ENCODE data around the gene LUZP1. TPM values are rescaled to one million over a fixed set of nuclear protein-coding genes. Genes with fewer than 3 reads are reported as not detected.
"Not testable (repeated sequence)": the region's sequence is repeated elsewhere in the genome, so short reads cannot be mapped to it uniquely, and the experiment has no call there.

Gene LUZP1
- total RNA-seq, 8 experiments from 2014 or later, result 11.7 to 31.1 (median 17.7) TPM

DNA sequence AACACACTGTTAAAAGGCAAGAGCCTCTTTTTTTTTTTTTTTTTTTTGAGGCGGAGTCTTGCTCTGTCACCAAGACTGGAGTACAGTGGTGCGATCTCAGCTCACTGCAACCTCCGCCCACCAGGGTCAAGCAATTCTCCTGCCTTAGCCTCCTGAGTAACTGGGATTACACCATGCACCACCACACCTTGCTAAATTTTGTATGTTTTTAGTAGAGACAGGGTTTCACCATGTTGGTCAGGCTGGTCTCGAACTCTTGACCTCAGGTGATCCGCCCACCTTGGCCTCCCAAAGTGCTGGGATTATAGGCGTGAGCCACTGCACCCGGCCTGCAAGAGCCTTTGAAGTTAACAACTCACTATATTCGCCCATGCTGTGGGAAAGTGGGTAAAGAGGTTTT is 39.1 kb upstream of the LUZP1 start:
- H3K27ac ChIP-seq; H3K4me3 ChIP-seq; in situ Hi-C loops (cut with MboI; ENCODE audit: low pct_unique_long_range_greater_than_20kb in 2 of 9, low sequenced_read_pairs in 9 of 9, unreplicated experiment in 9 of 9); H3K4me1 ChIP-seq (replicated peaks in 1 of 2); ATAC-seq (replicated peaks in 6 of 8): not testable (repeated sequence)
- 74 to 100% (median 93%) methylated on average over 2 to 8 of the region's 8 CpGs; no CpG with 5 or more reads in 3 of the 10 experiments for WGBS, 10 experiments

DNA sequence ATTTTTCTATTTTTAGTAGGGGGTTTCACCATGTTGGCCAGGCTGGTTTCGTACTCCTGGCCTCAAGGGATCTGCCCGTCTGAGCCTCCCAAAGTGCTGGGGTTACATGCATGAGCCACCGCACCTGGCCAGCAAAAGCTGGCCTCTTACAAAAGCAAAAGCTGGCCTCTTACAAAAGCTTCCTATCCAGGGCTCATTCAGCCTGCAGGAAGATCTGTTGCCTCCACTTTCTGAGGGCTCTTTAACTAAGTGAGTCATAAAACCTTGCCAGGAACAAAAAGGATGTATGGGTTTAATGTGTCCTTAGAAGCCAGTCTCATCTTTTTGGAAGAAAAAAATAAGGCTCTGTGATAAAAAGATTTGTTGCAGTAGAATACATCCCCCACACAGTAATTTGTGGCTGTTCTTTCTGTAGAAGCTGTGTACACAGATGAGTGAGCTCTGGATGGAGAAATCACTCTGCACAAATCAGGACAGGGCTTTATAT is 33.6 kb upstream of the LUZP1 start:
- ATAC-seq (replicated peaks in 6 of 8), result peak in 1 of 8 experiments; percentile 34
- 14 to 100% (median 74%) methylated on average over 1 to 3 of the region's 3 CpGs; no CpG with 5 or more reads in 4 of the 10 experiments for WGBS, 10 experiments
- in situ Hi-C loops (cut with MboI; ENCODE audit: low pct_unique_long_range_greater_than_20kb in 2 of 9, low sequenced_read_pairs in 9 of 9, unreplicated experiment in 9 of 9), result no loop called here
- H3K4me1 ChIP-seq (replicated peaks in 1 of 2), result no peaks in the 10 kb centered on the region
- no peak overlapping the region for H3K4me3 ChIP-seq
- H3K27ac ChIP-seq, result no peak overlapping the region

DNA sequence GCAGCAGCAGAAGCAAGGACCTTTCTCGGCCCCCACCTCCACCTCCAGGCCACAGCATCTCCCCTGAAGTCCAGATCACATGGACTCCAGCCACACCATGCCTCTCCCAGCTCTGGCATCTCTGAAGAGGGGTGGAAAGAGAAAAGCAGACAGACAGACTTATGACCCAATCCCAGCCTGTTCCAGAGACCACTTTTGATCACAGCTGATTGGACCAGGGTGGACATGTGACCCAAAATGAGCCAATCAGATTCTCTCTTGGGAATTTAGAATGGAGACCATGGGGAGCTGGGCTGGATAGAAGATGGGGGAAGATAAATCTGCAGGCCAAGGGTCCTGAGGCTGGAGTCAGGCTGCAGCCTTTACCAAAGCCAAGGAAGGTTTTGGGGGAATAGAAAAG is 32.2 kb upstream of the LUZP1 start:
- Histone ChIP-seq H3K4me1 (replicated peaks in 1 of 2) (no peaks in the 10 kb centered on the region), H3K4me3 (no peak overlapping the region), H3K27ac (no peak overlapping the region)
- 100% methylated on average over 1 of the region's 1 CpG; no CpG with 5 or more reads in 9 of the 10 experiments for WGBS, 10 experiments
- in situ Hi-C loops (cut with MboI; ENCODE audit: low pct_unique_long_range_greater_than_20kb in 2 of 9, low sequenced_read_pairs in 9 of 9, unreplicated experiment in 9 of 9), result no loop called here
- no peak for ATAC-seq (replicated peaks in 6 of 8)

DNA sequence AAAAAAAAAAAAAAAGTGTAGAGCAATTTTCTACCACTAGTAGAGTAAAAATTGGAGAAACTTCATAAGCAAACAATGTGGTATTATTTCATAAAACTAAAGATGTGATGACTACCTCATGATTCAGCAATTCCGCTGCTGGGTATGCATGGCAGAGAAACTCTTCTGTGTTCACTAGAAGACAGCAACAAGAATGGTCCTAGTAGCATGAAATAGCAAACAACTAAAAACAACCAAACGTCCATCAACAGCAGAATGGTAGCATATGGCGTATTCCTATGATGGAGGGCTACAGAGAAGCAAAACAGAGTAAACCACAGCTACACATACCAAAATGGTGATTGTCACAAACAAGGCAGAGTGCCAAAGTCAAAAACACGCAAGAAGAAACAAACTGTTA is 29.7 kb upstream of the LUZP1 start:
- peak in 2 of 8 experiments; percentile 23 to 37 for ATAC-seq (replicated peaks in 6 of 8)
- Histone ChIP-seq H3K27ac (no peak overlapping the region), H3K4me3 (no peak overlapping the region), H3K4me1 (replicated peaks in 1 of 2) (no peaks in the 10 kb centered on the region)
- 4 to 100% (median 80%) methylated on average over 2 to 4 of the region's 4 CpGs; no CpG with 5 or more reads in 1 of the 10 experiments for WGBS, 10 experiments
- in situ Hi-C loops (cut with MboI; ENCODE audit: low pct_unique_long_range_greater_than_20kb in 2 of 9, low sequenced_read_pairs in 9 of 9, unreplicated experiment in 9 of 9), result loop anchor here in 5 of 9 experiments (25.0 kb wide), 3 partner anchors 111 to 536 kb away; partner anchors contain the start of gene C1QB (in 3 of the 5)

DNA sequence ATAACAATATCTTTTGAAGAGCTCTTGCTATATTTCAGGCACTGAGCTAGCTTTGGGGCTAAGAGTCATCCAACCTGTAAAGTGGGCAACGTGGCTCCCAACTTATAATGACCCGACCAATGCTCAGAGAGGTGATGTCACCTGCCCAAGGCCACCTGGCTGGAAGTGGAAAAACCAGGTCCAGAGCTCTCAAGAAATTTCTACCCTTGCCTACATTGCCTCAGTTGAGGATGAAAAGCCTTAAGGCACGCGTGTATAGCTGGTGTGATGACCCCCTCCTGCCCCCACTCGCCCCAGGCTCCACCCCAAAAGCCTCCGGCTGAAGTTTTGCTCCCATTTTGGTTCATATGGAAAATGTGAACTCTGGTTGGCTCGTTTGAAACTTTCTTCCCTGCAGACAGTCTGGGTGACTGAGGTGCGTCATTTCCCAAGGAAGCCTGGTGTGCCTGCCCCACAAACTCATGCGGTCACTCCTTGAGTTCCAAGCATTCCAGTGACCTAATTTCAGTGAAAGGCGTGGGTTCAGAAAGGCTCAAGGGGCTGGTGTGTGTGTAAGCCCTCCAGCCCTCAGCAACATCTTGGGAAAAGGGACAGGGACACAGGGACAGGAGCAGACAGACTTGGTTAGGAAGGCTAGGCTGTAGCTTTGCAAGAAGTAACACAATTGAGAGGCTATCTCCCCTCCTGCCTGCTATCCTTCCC is 28.1 kb upstream of the LUZP1 start:
- WGBS, 10 experiments, result 17 to 92% (median 82%) methylated on average over 1 to 6 of the region's 10 CpGs; no CpG with 5 or more reads in 1 of the 10 experiments
- in situ Hi-C loops (cut with MboI; ENCODE audit: low pct_unique_long_range_greater_than_20kb in 2 of 9, low sequenced_read_pairs in 9 of 9, unreplicated experiment in 9 of 9), result loop anchor here in 5 of 9 experiments (25.0 kb wide), 3 partner anchors 109 to 534 kb away; partner anchors contain the start of gene C1QB (in 3 of the 5)
- no peak overlapping the region for H3K4me3 ChIP-seq
- H3K27ac ChIP-seq, result no peak overlapping the region
- peak in 3 of 8 experiments; percentile 21 to 84 (median 78) for ATAC-seq (replicated peaks in 6 of 8)
- H3K4me1 ChIP-seq (replicated peaks in 1 of 2), result no peaks in the 10 kb centered on the region

DNA sequence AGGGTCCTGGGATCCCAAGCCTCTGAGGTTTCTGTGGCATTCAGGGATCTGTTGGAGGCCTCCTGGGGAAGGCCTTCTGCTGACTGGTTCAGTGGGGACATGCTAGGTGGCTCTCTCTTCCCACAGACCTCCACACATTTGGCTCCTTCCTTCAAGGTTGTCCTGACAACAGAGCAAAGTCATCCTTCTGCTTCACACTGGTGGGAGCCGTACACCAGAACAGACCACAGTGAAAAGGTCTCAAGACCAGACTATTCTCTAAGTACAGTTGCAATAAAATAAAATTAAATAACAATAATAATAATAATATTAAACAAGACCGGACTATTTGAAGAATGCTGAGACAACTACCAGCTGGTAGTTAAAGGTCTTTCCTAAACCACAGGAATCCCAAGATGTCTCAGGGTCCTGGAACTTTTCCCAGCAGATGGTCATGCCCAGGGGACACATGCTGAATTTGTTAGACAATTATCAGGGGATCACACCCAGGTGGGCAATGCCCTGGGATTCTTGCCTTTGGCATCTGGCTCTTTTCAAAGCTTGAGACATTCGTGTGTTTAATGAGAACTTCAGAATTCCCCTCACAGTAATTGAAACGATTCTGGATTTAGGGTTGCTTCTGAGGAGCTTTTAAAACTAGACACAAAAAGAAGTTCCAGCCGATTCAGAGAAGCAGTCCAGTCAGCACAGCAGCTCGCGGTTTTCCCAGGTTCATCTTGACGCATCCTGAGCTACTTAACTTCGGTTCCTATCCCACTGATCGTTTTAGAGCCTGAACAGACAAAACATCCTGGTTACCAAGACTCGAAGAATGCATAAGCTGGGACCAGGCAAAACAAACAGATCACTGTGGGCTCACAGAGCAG is 25.7 kb upstream of the LUZP1 start:
- Histone ChIP-seq H3K4me3 (no peak overlapping the region), H3K27ac (no peak overlapping the region), H3K4me1 (replicated peaks in 1 of 2) (no peaks in the 10 kb centered on the region)
- WGBS, 10 experiments, result 0 to 86% (median 80%) methylated on average over 1 to 11 of the region's 11 CpGs
- ATAC-seq (replicated peaks in 6 of 8), result peak in 4 of 8 experiments; percentile 17 to 69 (median 51)
- in situ Hi-C loops (cut with MboI; ENCODE audit: low pct_unique_long_range_greater_than_20kb in 2 of 9, low sequenced_read_pairs in 9 of 9, unreplicated experiment in 9 of 9), result loop anchor here in 5 of 9 experiments (25.0 kb wide), 3 partner anchors 107 to 532 kb away; partner anchors contain the start of gene C1QB (in 3 of the 5)

DNA sequence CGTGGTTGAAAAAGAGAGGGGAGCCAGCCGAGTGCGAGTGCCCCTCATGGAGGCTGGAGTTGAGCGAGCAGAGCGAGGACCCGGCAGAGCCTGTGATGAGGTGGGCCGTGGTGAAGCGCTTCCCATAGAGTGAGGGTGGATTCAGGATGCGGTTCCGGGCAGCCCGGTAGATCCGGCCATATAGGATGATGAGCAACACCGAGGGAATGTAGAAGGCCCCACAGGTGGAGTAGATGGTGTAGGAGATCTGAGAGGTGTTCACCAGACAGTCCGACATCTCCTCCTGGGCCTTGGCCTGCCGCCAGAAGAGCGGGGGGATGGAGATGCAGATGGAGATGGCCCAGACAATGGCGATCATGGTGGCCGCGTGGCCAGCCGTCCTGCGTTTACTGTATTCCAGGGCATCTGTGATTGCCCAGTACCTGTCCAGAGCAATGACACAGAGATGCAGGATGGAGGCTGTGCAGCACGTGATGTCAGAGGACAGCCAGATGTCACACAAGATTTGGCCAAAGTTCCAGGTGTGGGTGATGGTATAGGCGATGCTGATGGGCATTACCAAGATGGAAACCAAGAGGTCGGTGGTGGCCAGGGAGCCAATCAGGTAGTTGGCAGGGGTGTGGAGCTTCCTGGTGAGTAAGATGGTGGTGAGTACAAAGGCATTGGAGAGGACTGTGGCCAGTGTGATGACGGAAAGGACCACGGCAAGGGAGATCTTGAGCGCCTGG is 24.9 kb upstream of the LUZP1 start:
- ATAC-seq (replicated peaks in 6 of 8), result no peak
- no peaks in the 10 kb centered on the region for H3K4me1 ChIP-seq (replicated peaks in 1 of 2)
- 80 to 100% (median 95%) methylated on average over 1 to 19 of the region's 27 CpGs; no CpG with 5 or more reads in 3 of the 10 experiments for WGBS, 10 experiments
- H3K27ac ChIP-seq, result no peak overlapping the region
- H3K4me3 ChIP-seq, result no peak overlapping the region
- in situ Hi-C loops (cut with MboI; ENCODE audit: low pct_unique_long_range_greater_than_20kb in 2 of 9, low sequenced_read_pairs in 9 of 9, unreplicated experiment in 9 of 9), result loop anchor here in 5 of 9 experiments (25.0 kb wide), 3 partner anchors 106 to 531 kb away; partner anchors contain the start of gene C1QB (in 3 of the 5)

DNA sequence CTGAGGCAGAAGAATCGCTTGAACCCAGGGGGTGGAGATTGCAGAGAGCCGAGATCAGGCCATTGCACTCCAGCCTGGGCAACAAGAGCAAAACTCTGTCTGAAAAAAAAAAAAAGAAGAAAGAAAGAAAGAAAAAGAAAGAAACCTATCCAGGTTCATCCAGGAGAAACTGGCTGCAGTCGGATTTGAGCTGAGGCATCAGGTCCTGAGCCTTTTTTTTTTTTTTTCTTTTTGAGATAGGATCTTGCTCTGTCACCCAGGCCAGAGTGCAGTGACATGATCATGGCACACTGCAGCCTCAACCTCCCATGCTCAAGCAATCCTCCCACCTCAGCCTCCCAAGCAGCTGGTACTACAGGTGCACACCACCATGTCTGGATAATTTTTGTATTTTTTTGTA is 22.5 kb upstream of the LUZP1 start:
- H3K4me3 ChIP-seq, result no peak overlapping the region
- no peak overlapping the region for H3K27ac ChIP-seq
- no peak for ATAC-seq (replicated peaks in 6 of 8)
- 80 to 100% (median 100%) methylated on average over 1 to 3 of the region's 3 CpGs; no CpG with 5 or more reads in 4 of the 10 experiments for WGBS, 10 experiments
- in situ Hi-C loops (cut with MboI; ENCODE audit: low pct_unique_long_range_greater_than_20kb in 2 of 9, low sequenced_read_pairs in 9 of 9, unreplicated experiment in 9 of 9), result loop anchor here in 5 of 9 experiments (25.0 kb wide), 3 partner anchors 104 to 529 kb away; partner anchors contain the start of gene C1QB (in 3 of the 5)
- no peaks in the 10 kb centered on the region for H3K4me1 ChIP-seq (replicated peaks in 1 of 2)

DNA sequence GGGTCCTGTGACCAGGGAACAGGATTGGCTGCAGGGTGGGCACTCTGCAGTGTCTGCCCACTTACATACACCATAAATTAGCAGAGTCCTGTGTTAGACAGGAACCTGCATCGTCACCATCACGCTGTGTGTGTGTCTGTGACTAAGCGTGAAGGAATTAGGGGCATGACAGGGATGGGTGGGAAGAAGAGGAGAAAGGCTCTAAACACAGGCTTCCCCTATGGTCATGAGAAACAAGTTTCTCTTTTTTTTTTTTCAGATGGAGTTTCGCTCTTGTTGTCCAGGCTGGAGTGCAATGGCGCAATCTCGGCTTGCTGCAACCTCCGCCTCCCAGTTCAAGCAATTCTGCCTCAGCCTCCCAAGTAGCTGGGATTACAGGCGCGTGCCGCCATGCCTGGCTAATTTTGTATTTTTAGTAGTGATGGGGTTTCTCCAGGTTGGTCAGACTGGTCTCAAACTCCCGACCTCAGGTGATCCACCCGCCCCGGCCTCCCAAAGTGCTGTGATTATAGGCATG is 20.3 kb upstream of the LUZP1 start:
- in situ Hi-C loops (cut with MboI; ENCODE audit: low pct_unique_long_range_greater_than_20kb in 2 of 9, low sequenced_read_pairs in 9 of 9, unreplicated experiment in 9 of 9), result loop anchor here in 8 of 9 experiments (10.0 to 25.0 kb wide), 6 partner anchors 94 to 527 kb away; partner anchors contain the start of genes C1QB (in 3 of the 8) and LACTBL1 (in 1 of the 8)
- not testable (repeated sequence) for H3K4me3 ChIP-seq; H3K27ac ChIP-seq; H3K4me1 ChIP-seq (replicated peaks in 1 of 2)
- WGBS, 10 experiments, result 69 to 100% (median 95%) methylated on average over 2 to 12 of the region's 13 CpGs; no CpG with 5 or more reads in 1 of the 10 experiments
- peak in 7 of 8 experiments; percentile 36 to 96 (median 92) for ATAC-seq (replicated peaks in 6 of 8)

DNA sequence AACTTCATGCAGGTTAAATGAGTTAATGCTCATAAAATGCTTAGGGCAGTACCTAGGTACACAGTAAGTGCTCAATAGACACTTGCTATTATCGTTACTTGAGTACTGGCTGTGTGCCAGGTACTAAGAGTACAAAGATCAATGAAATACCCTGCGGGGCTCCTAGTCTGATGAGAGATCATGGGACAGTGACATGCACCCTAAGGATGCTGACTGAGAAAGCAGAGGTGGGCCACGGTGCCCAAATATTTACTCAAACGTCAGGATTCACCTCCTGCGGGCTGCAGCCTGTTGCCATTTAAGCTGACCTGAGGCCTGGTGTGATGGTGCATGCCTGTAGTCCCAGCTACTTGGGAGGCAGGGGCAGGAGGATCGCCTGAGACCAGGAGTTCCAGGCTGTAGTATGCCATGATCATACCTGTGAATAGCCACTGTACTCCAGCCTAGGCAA is 19.8 kb upstream of the LUZP1 start:
- in situ Hi-C loops (cut with MboI; ENCODE audit: low pct_unique_long_range_greater_than_20kb in 2 of 9, low sequenced_read_pairs in 9 of 9, unreplicated experiment in 9 of 9), result loop anchor here in 8 of 9 experiments (10.0 to 25.0 kb wide), 6 partner anchors 94 to 526 kb away; partner anchors contain the start of genes C1QB (in 3 of the 8) and LACTBL1 (in 1 of the 8)
- peak in 1 of 8 experiments; percentile 13 for ATAC-seq (replicated peaks in 6 of 8)
- no peak overlapping the region for H3K4me3 ChIP-seq
- H3K27ac ChIP-seq, result no peak overlapping the region
- H3K4me1 ChIP-seq (replicated peaks in 1 of 2), result no peaks in the 10 kb centered on the region
- 20 to 83% (median 61%) methylated on average over 1 to 5 of the region's 6 CpGs; no CpG with 5 or more reads in 3 of the 10 experiments for WGBS, 10 experiments

DNA sequence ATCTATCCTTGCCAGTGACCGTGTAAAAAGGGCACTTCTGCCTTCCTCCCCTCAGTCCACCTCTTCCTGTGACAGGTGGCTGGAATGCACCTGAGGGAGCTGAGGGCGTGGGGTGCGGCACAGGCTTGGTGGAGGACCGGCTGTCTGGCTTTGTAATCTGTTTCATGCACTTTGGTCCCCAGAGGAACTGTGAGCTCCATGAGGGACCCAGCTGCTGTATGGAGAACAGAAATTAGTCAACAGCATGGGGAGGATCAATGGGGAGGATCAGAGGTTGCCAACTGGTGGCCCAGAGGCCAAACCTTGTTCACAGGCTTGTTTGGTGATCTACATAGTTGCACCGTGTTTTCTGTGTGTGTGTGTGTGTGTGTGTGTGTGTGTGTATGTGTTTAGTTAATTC is 19.0 kb upstream of the LUZP1 start:
- Histone ChIP-seq H3K4me3 (no peak overlapping the region), H3K27ac (no peak overlapping the region), H3K4me1 (replicated peaks in 1 of 2) (no peaks in the 10 kb centered on the region)
- WGBS, 10 experiments, result 0 to 100% (median 80%) methylated on average over 1 to 3 of the region's 5 CpGs; no CpG with 5 or more reads in 4 of the 10 experiments
- in situ Hi-C loops (cut with MboI; ENCODE audit: low pct_unique_long_range_greater_than_20kb in 2 of 9, low sequenced_read_pairs in 9 of 9, unreplicated experiment in 9 of 9), result loop anchor here in 8 of 9 experiments (10.0 to 25.0 kb wide), 6 partner anchors 93 to 525 kb away; partner anchors contain the start of genes C1QB (in 3 of the 8) and LACTBL1 (in 1 of the 8)
- no peak for ATAC-seq (replicated peaks in 6 of 8)
